Measurements from ENCODE around the gene RAB17. TPM values are rescaled to one million over a fixed set of nuclear protein-coding genes. Genes with fewer than 3 reads are reported as not detected.

RAB17 gene
- total and polyA plus RNA-seq, 2 of the 8 experiments (the other 6 are each of a cell fraction or from before 2014, with no cell fraction given), result 42.6 to 83.4 TPM

GRCh38 chr2:237565974-237566373 is 24.6 kb downstream of the RAB17 start (continued):
- TF ChIP-seq NANOG (IDR thresholded peaks at IDR 0.05; ENCODE audit: insufficient read depth, low read depth, low read length, poor library complexity, severe bottlenecking) (no peak), CHD2 (IDR thresholded peaks at IDR 0.05; ENCODE audit: low read length) (no peak)

Measured in H1 (cell line).